CD4-positive, alpha-beta T cell treated with Interleukin-4 for 4 hours (primary cell): Measurements from ENCODE around the gene DSG3.

Experiments used
- DNase-seq: peaks from one replicate; pipeline ENCODE4 v3.0.0-alpha.2; 2020

Gene DSG3

GRCh38 chr18:31447530-31448191 is at the start of gene DSG3:
DSG3 (plus strand) TSS chr18:31447741; CDS start chr18:31447878, 137 bp downstream.
- no peak for DNase-seq

GRCh38 chr18:31398191-31398590 is 49.4 kb upstream of the DSG3 start:
- DNase-seq, result no peak

DNA sequence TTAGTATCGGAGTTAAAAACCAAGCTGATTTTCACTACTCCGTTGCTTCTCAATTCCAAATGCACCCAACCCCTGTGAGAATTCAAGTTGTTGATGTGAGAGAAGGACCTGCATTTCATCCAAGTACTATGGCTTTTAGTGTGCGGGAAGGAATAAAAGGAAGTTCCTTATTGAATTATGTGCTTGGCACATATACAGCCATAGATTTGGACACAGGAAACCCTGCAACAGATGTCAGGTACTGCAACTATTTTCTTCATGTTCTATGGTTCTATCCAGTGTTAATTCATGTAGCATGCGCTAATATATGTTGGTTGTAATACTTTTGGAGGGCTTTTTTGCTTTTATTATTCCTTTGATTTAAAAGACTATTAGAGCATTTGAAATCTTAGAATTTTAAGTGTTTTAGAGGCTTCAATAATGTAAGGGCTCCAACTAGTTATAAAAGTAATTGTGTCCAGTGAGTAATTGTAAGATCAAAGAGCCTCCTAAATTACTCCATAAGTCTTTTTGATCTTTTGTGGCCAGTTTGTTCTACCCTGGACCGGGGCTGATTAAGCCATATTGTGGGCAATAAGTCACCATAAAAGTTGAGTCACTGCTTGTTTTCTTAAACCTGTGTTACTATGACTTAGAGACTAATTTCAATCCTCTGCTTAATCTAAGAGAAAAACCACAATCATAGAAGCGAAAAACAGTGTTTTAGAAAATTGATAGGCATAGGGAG is 48.1 kb upstream of the DSG3 start:
- DNase-seq, result no peak

GRCh38 chr18:31401156-31402025 is 46.1 kb upstream of the DSG3 start:
- no peak for DNase-seq

DNA sequence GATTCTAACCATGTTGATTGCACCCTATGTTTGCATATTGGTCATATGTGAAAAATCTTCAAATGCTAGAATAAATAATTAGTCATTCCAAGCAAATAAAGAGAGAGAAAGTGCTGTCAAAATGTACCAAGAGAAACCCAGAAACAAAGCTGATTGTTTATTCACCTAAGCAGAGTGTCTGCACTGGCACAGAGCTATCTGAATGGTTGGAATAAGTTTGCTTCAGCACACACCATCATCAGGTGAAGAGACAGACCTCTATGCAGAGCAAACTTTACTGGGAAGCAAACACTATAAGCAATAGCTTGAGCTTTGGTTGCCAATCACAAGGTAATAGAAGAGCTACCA is 45.5 kb upstream of the DSG3 start:
- DNase-seq, result no peak

- DNase-seq, result no peak
These were observed 44.1 kb upstream of the DSG3 start for GRCh38 chr18:31403409-31403808.

DNA sequence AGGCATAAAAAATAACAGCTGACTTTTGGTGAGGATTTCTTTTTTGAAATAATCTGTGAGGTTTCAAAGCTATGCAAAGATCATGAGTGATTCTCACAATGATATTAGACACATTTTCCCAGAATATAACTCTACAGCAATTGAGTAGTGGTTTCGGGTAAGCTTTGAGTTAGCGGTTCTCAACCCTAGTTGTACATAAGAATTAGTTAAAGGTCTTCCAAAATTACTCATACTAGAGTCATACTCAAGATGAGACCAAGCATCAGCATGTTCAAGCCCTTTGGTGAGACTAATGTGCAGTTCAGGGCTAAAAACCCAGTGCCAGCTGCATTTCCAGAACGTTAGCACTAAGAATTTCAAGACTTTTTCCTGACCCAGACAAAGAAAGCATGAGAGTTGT is 39.9 kb upstream of the DSG3 start:
- no peak for DNase-seq

DNA sequence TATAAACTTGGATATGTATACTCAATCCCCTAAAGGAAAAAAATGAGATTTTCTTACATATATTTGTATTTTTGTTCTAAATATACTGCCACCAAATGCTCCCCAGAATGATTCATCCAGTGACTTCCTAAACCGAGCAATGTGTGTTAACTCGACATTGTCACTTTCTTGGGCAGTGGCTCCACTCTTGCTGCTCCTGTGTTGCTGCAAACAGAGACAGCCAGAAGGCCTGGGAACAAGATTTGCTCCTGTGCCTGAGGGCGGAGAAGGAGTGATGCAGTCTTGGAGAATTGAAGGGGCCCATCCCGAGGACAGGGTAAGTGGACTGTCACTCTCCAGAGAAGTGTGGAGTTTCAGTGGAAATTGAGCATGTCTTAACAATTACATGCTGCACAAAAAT is 38.3 kb upstream of the DSG3 start:
- no peak for DNase-seq

DNA sequence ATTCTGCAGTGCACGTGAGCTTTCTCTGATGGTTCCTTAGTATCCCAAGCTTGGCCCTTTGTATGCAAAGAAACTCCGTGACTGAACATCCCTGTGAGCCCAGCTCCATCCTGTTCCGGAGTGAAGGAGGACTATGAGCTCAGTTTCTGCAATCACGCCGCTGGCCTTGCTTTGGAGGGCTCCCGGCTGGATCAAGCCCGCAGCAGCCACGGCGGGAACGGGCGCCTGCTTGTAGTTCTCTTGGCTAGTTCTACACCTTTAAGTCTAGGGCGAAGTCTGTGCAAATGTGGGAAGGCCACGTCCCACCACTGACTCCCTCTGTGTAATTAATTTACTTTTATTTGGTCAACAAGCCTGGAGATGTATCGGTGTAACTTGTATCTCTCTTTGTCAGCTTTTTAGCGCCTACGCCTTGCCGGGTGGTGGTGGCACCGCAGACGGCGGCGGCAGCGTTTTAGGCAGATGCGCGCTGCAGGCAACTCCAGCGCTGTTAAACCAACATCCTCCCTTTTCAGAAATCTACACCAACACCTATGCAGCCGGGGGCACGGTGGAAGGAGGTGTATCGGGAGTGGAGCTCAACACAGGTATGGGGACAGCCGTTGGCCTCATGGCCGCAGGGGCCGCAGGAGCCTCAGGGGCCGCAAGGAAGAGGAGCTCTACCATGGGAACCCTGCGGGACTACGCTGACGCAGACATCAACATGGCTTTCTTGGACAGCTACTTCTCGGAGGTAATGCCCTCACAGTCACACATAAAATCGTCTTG is 36.6 kb upstream of the DSG3 start:
- no peak for DNase-seq

DNA sequence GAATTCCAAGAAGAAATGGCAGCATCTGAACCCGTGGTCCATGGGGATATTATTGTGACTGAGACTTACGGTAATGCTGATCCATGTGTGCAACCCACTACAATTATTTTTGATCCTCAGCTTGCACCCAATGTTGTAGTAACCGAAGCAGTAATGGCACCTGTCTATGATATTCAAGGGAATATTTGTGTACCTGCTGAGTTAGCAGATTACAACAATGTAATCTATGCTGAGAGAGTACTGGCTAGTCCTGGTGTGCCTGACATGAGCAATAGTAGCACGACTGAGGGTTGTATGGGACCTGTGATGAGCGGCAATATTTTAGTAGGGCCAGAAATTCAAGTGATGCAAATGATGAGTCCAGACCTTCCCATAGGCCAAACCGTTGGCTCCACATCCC is 34.4 kb upstream of the DSG3 start:
- DNase-seq, result no peak

- DNase-seq, result no peak
These were observed 29.7 kb upstream of the DSG3 start for GRCh38 chr18:31417850-31418249.

DNA sequence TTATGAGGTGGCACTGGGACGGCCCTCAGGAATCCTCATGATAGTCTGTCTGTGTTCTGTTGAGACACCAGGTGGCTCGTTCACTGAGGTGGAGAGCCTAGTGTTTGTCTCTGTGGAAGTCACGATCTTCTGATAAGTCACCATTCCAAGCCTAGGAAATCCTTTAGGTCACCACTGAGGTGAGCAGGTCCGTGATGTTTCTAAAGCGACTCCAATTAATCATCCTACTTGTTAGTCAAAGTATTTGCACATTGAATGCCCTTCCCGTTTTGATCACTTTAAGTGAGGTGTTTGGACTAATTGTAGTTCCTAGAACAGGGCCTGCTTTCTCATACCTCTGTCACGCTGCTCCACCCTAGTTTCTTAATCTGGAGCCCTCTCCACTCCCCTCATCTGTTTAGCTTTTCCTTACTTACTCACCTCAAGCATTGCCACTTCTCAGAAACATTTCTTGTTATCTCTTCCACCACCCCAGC is 28.0 kb upstream of the DSG3 start:
- DNase-seq, result no peak

- no peak for DNase-seq
These were observed 27.5 kb upstream of the DSG3 start for GRCh38 chr18:31420032-31420431.

DNA sequence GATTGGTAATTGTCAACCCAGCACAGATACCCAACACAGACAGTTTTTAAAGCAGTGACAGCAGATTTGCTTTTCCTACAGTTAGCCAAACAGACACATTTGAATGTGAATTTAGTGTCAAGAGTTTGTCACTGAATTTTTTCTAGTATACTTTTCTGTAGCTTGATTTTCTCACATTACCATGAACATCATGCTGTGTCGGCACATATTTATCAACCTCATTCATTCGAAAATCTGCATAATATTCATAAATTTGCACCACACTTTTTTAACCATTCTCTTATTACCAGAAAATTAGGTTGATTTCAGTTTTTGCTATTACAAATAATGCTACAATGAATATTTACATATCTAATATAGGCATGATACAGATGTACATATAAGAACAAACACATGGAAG is 27.0 kb upstream of the DSG3 start:
- no peak for DNase-seq

DNA sequence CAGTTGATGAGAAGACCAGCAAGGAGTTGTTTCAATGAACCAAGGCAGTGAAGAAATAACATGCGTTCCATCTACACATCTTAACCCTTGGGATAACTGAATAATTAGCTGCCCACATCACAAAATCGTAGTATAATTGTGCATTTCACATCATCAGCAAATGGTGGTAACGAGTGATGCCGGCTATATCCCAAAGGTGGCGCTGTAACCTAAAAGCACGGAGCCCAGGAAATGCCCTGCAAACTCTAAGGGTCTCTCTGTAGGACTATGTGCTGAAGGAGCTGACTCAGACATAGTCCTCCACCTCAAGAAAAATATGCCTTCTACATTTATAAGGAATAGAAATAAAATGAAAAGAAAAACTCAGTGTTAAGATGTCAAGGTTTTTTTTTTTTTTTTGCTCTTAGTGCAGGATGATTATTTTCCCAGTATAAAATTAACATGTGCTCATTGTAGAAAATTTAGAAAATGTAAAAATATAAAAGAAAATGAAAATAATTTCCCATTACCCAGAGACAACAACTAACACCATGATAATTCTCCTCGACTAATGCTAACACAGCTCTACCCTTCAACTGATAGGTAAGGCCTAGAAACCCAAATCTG is 23.1 kb upstream of the DSG3 start:
- no peak for DNase-seq

- no peak for DNase-seq
These were observed 21.5 kb upstream of the DSG3 start for GRCh38 chr18:31426021-31426420.

GRCh38 chr18:31426871-31427406 is 20.6 kb upstream of the DSG3 start:
- no peak for DNase-seq

DNA sequence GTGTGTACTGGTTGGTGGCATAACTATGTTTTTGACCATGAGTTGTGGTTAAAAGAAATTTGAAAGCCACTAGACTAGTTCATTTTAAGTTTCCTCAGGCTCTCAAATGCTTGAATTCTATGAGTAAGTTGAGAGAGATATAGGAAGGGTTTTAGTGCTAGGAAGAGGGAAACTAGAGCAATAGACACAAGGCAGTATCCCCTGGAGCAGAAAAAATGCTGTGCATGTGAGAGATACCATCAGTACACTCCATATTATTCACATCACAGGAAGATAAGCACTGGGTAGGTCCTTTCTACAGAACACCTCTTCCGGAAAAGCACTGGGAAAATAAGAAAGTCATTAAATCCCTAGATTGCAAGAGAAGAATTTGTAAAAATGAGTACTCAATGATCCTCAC is 19.3 kb upstream of the DSG3 start:
- no peak for DNase-seq

GRCh38 chr18:31429623-31430022 is 17.9 kb upstream of the DSG3 start:
- DNase-seq, result no peak

GRCh38 chr18:31430072-31430471 is 17.5 kb upstream of the DSG3 start:
- no peak for DNase-seq

GRCh38 chr18:31430554-31430953 is 17.0 kb upstream of the DSG3 start:
- no peak for DNase-seq

DNA sequence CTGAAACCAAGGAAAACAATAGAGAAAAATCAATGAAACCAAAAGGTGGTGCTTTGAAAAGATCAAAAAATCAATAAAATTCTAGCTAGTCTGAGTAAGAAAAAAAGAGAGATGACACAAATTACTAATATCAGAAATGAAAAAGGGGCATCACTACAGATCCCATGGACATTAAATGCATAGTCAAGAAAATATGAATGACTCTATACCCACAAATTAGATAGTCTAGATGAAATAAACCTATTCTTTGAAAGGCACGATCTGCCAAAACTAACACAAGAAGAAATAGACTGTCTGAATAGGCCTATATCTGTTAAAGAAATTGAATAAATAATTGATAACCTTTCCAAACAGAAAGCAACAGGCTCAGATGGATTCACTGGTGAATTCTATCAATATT is 15.2 kb upstream of the DSG3 start:
- no peak for DNase-seq
